Peyer's patch (tissue), 4 donors: ENCODE measurements around the gene DNAH6.

Experiments
- CTCF ChIP-seq, 6 experiments: fragments of 450-650 bp in 4 of 6; fragments of 200-600 bp in 2 of 6; sonication (generic) in 1 of 6; IDR thresholded peaks; one replicate each; pipeline ENCODE4 v1.5.1; 2017 to 2019; ENCODE audit warnings: antibody characterized with exemption in 6 of 6, mild to moderate bottlenecking in 3 of 6, moderate library complexity in 1 of 6
- POLR2A ChIP-seq, 2 donors: fragments of 450-650 bp; IDR thresholded peaks; one replicate each; pipeline ENCODE4 v1.5.1; 2017; ENCODE audit warnings: antibody characterized with exemption in 2 of 2, mild to moderate bottlenecking in 2 of 2, moderate library complexity in 2 of 2

DNA sequence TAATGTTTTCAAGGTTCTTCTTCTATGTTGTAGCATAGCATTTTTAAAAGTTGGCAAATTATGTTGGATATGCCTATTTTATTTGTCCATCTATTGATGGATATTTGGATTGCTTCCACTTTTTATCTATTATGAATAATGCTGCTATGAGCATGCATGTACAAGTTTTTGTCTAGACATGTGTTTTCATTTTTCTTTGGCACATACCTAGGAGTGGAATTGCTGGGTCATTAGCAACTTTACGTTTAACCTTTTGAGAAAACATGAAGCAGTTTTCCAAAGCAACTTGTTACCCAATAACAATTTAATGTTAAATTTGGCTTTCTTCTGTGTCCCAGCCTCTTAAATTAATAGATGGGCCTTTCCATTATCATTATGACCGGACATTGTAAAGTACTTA, 30.3 kb downstream of the DNAH6 start:
- TF ChIP-seq CTCF (IDR thresholded peaks at IDR 0.05) (no peak), POLR2A (IDR thresholded peaks at IDR 0.05) (no peak)
